ENCODE data around the gene CENPM.

The CENPM gene

DNA sequence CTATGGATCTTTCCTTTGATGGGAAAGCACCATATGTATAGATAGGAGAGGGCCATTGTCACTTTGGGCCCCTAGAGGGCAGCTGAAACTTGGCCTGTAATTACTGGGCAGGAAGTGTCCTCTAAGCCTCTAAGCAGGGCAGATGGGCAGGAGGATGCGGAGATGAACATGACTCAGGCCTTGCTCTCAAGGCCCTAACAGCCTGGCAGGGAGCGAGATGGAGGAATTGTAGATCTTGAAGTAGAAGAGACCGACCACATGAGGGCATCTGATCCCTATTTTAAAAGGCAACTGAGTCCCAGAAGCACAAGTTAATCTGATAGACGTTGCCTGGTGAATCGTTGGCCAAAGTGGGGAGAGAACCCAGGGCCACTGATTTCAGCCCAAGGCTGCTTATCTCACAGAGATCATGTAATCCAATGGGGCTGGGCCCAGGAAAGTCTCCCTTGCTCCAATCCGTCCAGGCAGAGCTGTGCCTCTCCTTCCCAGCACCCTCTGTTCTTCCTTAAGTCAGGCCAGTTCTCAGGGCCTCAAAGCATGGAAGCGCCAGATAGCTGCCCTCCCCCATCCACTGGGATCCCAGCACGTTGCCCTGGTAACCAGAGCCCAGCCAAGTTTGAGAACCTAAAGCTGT, 19.8 kb upstream of the CENPM start:
- TF ChIP-seq, protein P1, sequence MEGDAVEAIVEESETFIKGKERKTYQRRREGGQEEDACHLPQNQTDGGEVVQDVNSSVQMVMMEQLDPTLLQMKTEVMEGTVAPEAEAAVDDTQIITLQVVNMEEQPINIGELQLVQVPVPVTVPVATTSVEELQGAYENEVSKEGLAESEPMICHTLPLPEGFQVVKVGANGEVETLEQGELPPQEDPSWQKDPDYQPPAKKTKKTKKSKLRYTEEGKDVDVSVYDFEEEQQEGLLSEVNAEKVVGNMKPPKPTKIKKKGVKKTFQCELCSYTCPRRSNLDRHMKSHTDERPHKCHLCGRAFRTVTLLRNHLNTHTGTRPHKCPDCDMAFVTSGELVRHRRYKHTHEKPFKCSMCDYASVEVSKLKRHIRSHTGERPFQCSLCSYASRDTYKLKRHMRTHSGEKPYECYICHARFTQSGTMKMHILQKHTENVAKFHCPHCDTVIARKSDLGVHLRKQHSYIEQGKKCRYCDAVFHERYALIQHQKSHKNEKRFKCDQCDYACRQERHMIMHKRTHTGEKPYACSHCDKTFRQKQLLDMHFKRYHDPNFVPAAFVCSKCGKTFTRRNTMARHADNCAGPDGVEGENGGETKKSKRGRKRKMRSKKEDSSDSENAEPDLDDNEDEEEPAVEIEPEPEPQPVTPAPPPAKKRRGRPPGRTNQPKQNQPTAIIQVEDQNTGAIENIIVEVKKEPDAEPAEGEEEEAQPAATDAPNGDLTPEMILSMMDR (IDR thresholded peaks at IDR 0.05; ENCODE audit: insufficient read depth, low read depth, low read length, missing control alignments), result peak; percentile 47
- DNase-seq (ENCODE audit: low read depth), result peak; percentile 86
- H3K4me3 ChIP-seq (ENCODE audit: low read length), result no peak overlapping the region

DNA sequence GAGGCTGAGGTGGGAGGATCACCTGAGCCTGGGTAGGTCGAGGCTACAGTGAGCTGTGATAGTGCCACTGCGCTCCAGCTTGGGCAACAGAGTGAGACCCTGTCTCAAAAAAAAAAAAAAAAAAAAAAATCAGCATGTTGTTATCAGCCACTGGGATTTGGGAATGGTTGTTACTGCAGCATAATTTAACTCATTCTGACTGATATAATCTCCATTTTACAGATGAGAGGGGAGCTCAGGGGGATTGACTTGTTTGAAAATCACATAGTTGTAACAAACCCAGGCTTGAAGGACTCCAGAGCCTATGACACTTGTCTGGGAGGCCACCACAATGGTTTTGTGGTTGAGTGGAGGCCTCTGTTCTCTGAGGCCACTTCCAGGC, 19.3 kb upstream of the CENPM start:
- no peak overlapping the region for H3K4me3 ChIP-seq (ENCODE audit: low read length)
- DNase-seq (ENCODE audit: low read depth), result no peak
- TF ChIP-seq, protein P1 (IDR thresholded peaks at IDR 0.05; ENCODE audit: insufficient read depth, low read depth, low read length, missing control alignments), result no peak

DNA sequence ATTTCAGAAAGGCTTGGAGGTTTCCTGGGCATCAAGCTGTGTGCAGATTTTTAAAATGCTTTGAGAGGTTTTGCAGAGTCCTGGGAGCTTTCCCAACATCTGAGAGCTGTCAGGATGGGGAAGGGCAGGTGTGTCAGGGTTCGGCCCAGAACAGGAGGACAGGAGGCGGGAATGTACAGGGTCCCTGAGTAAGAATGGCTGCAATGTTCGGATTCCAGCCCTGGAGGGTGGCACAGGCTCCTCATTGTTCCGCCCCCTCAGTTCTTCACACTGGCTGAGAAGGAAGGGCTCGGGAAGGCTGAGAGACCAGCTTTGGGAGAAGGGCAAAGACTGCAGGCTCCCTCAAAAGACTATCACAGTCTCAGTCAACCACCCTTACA, 17.1 kb upstream of the CENPM start:
- TF ChIP-seq, protein P1 (IDR thresholded peaks at IDR 0.05; ENCODE audit: insufficient read depth, low read depth, low read length, missing control alignments), result no peak
- no peak for DNase-seq (ENCODE audit: low read depth)

DNA sequence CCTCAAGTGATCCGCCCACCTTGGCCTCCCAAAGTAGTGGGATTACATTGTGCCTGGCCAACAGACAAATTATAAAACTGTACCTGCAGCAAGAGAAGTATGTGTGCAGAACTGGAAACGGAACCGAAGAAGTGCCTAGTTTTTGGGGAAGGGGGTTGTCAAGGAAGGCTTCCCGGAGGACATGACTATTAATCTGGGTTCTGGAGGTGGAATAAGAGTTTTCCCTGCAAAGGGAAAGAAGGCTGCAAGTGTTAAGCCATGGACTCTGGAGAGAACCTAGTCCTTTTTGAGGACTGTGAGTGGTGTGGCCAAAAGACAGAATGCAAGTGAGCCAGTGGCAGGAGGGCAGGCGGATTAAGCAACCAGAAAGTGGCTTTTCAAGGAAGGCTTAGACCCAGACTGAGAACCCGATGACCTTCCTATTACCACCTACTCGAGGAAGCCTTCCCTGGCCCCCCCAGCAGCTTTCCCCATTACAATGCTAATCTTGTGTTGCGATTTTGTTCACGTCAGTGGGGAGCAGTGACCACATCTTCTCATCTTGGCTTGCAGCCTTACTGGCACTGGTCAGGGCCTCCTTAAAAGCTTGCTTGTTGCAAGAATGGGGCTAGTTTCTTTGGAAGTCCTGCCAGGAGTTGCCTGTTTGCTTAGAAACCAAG, 16.6 kb upstream of the CENPM start:
- H3K4me3 ChIP-seq (ENCODE audit: low read length), result no peak overlapping the region
- DNase-seq (ENCODE audit: low read depth), result no peak
- TF ChIP-seq, protein P1 (IDR thresholded peaks at IDR 0.05; ENCODE audit: insufficient read depth, low read depth, low read length, missing control alignments), result no peak

More for the DNA sequence above, 17.1 kb upstream of the CENPM start:
- H3K4me3 ChIP-seq (ENCODE audit: low read length), result no peak overlapping the region

DNA sequence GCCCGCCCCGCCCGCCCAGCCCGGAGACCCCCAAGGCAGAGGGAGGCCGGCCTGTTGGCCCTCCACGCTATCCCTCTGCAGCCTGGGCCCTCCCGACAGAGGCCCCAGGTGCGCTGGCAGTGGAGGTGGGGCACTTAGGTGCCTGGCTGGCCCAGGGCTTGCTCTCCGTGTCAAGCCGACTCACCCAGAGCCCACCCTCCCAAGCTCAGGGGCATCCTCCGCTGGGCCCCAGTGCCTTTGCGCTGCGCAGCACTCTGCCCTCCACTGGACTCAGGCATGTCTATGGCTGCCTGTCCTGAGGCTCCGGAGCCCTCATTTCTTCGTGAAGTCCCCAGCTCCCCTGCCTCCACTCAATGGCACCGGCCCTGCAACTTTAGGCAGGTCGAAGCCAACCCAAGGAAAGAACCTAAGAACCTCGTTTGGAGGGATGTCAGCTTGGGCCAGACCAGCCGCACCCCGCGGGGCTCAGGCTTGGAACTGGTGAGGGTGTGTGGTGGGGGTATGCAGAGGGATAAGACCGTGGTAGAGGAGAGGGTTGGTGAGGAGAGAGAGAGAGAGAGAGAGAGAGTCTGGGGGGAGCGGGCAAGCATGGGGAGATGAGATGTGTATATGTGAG, 11.1 kb upstream of the CENPM start:
- peak overlapping the region; percentile 2 for H3K4me3 ChIP-seq (ENCODE audit: low read length)
- TF ChIP-seq, protein P1 (IDR thresholded peaks at IDR 0.05; ENCODE audit: insufficient read depth, low read depth, low read length, missing control alignments), result no peak
- no peak for DNase-seq (ENCODE audit: low read depth)

DNA sequence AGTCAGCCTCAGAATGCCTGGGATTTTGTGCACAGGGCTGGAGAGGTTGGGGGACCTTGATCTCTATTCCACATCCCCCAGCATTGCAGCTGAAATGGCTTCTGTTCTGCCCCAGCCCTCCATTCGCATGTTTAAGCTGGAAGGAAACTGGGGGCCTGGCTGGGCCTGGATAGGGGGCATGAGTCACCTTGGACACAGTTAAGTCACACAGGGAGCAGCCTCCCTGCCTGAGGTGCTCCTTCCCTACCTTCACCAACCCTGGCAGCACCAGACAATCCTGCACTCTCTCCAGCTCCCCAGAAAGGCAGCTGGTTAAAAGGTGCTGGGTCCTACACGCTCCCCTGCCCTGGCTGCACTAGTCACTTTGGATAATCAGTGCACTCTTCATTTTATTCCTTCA, 5.8 kb upstream of the CENPM start:
- H3K4me3 ChIP-seq (ENCODE audit: low read length), result no peak overlapping the region
- TF ChIP-seq, protein P1 (IDR thresholded peaks at IDR 0.05; ENCODE audit: insufficient read depth, low read depth, low read length, missing control alignments), result no peak
- DNase-seq (ENCODE audit: low read depth), result peak; percentile 30

Data from epithelial cell of esophagus (primary cell).